Diencephalon (tissue), 1 donor: ENCODE data around the gene TSPAN3. TPM values are rescaled to one million over a fixed set of nuclear protein-coding genes. Genes with fewer than 3 reads are reported as not detected.

ENCODE experiments used
- total RNA-seq: library from RNA; depleted of rRNA; stranded (reverse); fragments of >200 nt; gene quantifications from one replicate; pipeline ENCODE4 v1.2.3, GENCODE V29; 2014

TSPAN3 gene
- total RNA-seq: 364 TPM

DNA sequence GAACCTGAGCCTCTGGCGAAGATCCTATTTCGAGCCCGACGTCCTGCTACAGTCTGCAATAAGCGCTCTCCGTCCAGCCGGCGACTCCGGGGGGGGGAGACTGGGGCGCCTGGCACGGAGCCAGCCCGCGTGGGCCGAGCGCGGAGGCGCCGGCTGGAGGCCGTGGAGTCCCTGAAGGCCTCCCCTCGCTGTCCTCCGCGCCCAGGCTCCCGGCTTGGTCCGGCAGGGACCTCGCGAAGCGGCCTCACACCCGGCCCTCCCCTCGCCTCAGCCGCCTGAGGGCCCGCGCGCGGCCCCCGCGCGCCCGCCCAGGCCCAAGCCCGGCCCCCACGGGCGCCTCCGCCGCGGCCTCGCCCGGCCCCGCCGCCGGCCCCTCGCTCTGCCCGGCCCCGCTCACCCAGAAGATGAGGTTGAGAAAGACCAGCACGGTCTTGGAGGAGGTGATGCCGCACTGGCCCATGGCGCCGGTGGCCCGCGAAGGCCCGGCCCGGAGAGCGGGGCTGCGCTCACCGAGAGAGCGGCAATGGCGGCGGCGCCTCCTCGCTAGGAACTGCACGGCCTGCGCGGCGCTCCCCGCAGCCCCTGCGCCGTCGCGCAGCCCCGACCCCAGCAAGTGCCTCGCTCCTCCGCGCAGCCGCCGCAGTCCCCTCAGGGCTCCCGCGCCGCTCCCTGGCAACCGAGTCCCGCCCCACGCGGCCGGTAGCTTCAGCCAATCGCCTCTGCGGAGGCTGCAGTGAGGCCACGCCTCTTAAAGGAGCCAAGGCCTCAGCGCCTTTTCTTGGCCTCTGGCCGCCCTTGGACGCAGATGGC, at the start of gene TSPAN3:
TSPAN3 (minus strand) TSS at position 615 of the 810 bp plus-strand sequence; CDS start at position 460, 155 bp downstream.

DNA sequence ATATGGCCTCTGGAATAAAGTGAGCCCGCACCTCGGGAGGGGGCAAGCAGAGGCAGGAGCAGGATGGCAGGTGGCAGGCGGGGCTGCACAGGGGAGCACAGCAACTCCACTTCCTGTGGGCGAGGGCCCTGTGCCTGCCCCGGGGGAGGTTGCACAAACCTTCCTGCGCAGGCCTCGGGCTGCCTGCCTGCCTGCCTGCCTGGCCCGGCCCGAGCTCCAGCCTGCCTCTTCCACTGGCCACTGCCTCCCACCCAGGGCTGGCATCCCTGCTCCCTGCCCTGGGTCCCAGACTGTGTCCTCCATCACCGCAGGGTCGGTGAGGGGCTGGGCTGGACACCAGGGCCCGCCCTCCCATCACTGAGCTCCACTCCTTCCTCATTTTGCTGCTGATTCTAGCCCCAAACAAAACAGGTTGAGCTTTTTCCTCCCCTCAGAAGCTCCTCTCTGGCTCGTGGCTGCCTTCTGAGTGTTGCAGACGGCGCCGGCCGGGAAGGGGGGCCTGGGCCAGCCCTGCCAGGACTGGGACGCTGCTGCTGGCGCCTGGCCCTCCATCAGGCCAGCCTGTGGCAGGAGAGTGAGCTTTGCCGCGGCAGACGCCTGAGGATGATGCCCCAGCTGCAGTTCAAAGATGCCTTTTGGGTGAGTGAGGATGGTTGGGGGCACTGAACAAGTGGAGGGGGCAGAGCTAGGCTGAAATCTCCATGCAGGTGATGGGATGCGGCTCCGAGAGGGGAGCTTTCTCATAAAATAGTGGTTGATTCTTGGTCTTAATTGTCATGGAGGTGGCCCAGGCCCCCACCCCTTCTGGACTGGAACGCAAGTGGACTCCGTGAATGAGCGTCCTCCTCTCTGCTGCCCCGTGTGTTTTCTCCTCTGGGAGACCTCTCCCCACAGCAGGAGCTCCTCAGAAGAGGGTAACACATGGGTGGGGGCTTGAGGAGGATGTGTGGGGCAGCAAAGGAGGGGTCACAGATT, 75.7 kb downstream of the TSPAN3 start, which contains the start of gene PSTPIP1:
PSTPIP1 (plus strand) TSS at position 156 of the 975 bp plus-strand sequence; CDS start at position 604, 448 bp downstream.

Other genes with a start within 250 kb of the TSPAN3 start
- 61.8 TPM for gene SCAPER, start 165.8 kb downstream of the TSPAN3 start, total RNA-seq
- gene RCN2, start 139.4 kb downstream of the TSPAN3 start, total RNA-seq: 124 TPM
- 0.23 TPM for gene PSTPIP1, start 76.0 kb downstream of the TSPAN3 start, total RNA-seq